HUES64 (cell line): Measurements from ENCODE around the gene CCDC85C.

Source experiments
- H3K27ac ChIP-seq: 2 replicates; pipeline ENCODE4 v1.7.0; 2013; ENCODE audit warnings: low read depth, low read length, inconsistent platforms
- H3K27me3 ChIP-seq: 2 replicates; pipeline ENCODE4 v1.6.1; 2013; ENCODE audit warnings: mild to moderate bottlenecking, low read length; ENCODE audit not compliant: insufficient read depth
- H3K36me3 ChIP-seq: 2 replicates; pipeline ENCODE4 v1.6.1; 2013; ENCODE audit warnings: mild to moderate bottlenecking, low read length; ENCODE audit not compliant: insufficient read depth
- H3K4me1 ChIP-seq: 2 replicates; pipeline ENCODE4 v1.6.1; 2013; ENCODE audit warnings: mild to moderate bottlenecking, low read length, moderate library complexity; ENCODE audit not compliant: insufficient read depth
- H3K4me3 ChIP-seq: 2 replicates; pipeline ENCODE4 v1.5.1; 2013; ENCODE audit warnings: mild to moderate bottlenecking, low read length, moderate library complexity
- H3K9ac ChIP-seq: 2 replicates; pipeline ENCODE4 v1.6.1; 2013; ENCODE audit warnings: mild to moderate bottlenecking, low read depth, low read length
- H3K9me3 ChIP-seq: 2 replicates; pipeline ENCODE4 v1.6.1; 2013; ENCODE audit warnings: low read depth, low read length; ENCODE audit not compliant: insufficient read depth
- WGBS: fragments of 150-250, 120-280 bp; methylation state at CpG from one replicate; pipeline ENCODE4 v1.1.7; 2013; ENCODE audit warnings: missing lambda C conversion rate; 5-methylcytosine and 5-hydroxymethylcytosine counted together

Gene CCDC85C

GRCh38 chr14:99542566-99542965 is 61.4 kb downstream of the CCDC85C start:
- 92% methylated on average over 13 of the region's 13 CpGs for WGBS
- H3K4me3 ChIP-seq, result no peak overlapping the region
- peaks cover 27% of the 10 kb centered on the region; the same call in 1 of the 2 replicates for H3K4me1 ChIP-seq
- no peak overlapping the region for H3K27ac ChIP-seq
- no peaks in the 10 kb centered on the region for H3K27me3 ChIP-seq
- H3K9ac ChIP-seq, result no peak overlapping the region
- no peaks in the 10 kb centered on the region for H3K36me3 ChIP-seq
- H3K9me3 ChIP-seq, result no peaks in the 10 kb centered on the region

- peaks cover 33% of the 10 kb centered on the region; the same call in 1 of the 2 replicates for H3K4me1 ChIP-seq
- H3K9me3 ChIP-seq, result no peaks in the 10 kb centered on the region
- WGBS, result 93% methylated on average over 18 of the region's 18 CpGs
- H3K9ac ChIP-seq, result no peak overlapping the region
- no peak overlapping the region for H3K27ac ChIP-seq
- no peaks in the 10 kb centered on the region for H3K27me3 ChIP-seq
- H3K36me3 ChIP-seq, result no peaks in the 10 kb centered on the region
- no peak overlapping the region for H3K4me3 ChIP-seq
These were observed 62.1 kb downstream of the CCDC85C start for GRCh38 chr14:99541677-99542470.

- no peak overlapping the region for H3K27ac ChIP-seq
- peaks cover 28% of the 10 kb centered on the region; the same call in 1 of the 2 replicates for H3K4me1 ChIP-seq
- H3K36me3 ChIP-seq, result no peaks in the 10 kb centered on the region
- no peaks in the 10 kb centered on the region for H3K27me3 ChIP-seq
- WGBS, result 92% methylated on average over 9 of the region's 10 CpGs
- H3K4me3 ChIP-seq, result no peak overlapping the region
- no peaks in the 10 kb centered on the region for H3K9me3 ChIP-seq
- H3K9ac ChIP-seq, result no peak overlapping the region
These were observed 62.8 kb downstream of the CCDC85C start for GRCh38 chr14:99541211-99541610.

GRCh38 chr14:99540196-99541032 is 63.6 kb downstream of the CCDC85C start:
- Histone ChIP-seq H3K36me3 (no peaks in the 10 kb centered on the region), H3K4me1 (peaks cover 20% of the 10 kb centered on the region; the same call in 1 of the 2 replicates), H3K9ac (no peak overlapping the region), H3K27me3 (no peaks in the 10 kb centered on the region), H3K4me3 (no peak overlapping the region), H3K27ac (no peak overlapping the region), H3K9me3 (no peaks in the 10 kb centered on the region)
- 78% methylated on average over 13 of the region's 15 CpGs for WGBS

- Histone ChIP-seq H3K4me1 (peaks cover 23% of the 10 kb centered on the region; the same call in 1 of the 2 replicates), H3K27me3 (no peaks in the 10 kb centered on the region), H3K9ac (no peak overlapping the region), H3K27ac (no peak overlapping the region), H3K36me3 (no peaks in the 10 kb centered on the region), H3K9me3 (no peaks in the 10 kb centered on the region), H3K4me3 (no peak overlapping the region)
- 94% methylated on average over 9 of the region's 9 CpGs for WGBS
These were observed 64.5 kb downstream of the CCDC85C start for GRCh38 chr14:99539491-99539890.

- Histone ChIP-seq H3K4me1 (peaks cover 27% of the 10 kb centered on the region; the same call in 1 of the 2 replicates), H3K9me3 (no peaks in the 10 kb centered on the region), H3K9ac (no peak overlapping the region), H3K27me3 (no peaks in the 10 kb centered on the region), H3K27ac (no peak overlapping the region), H3K36me3 (no peaks in the 10 kb centered on the region), H3K4me3 (no peak overlapping the region)
- 80% methylated on average over 5 of the region's 5 CpGs for WGBS
These were observed 65.3 kb downstream of the CCDC85C start for GRCh38 chr14:99538733-99539132.

- no peak overlapping the region for H3K9ac ChIP-seq
- 65% methylated on average over 9 of the region's 9 CpGs for WGBS
These were observed 65.7 kb downstream of the CCDC85C start for GRCh38 chr14:99538275-99538674.

GRCh38 chr14:99537399-99537798 is 66.6 kb downstream of the CCDC85C start:
- WGBS, result 62% methylated on average over 6 of the region's 6 CpGs
- Histone ChIP-seq H3K9me3 (no peaks in the 10 kb centered on the region), H3K4me3 (no peak overlapping the region), H3K27ac (no peak overlapping the region), H3K9ac (no peak overlapping the region), H3K36me3 (no peaks in the 10 kb centered on the region), H3K27me3 (no peaks in the 10 kb centered on the region), H3K4me1 (peaks cover 27% of the 10 kb centered on the region; the same call in 1 of the 2 replicates)

More at GRCh38 chr14:99538275-99538674, 65.7 kb downstream of the CCDC85C start:
- H3K9me3 ChIP-seq, result no peaks in the 10 kb centered on the region
- H3K27me3 ChIP-seq, result no peaks in the 10 kb centered on the region
- no peak overlapping the region for H3K27ac ChIP-seq
- no peaks in the 10 kb centered on the region for H3K36me3 ChIP-seq
- H3K4me1 ChIP-seq, result peaks cover 27% of the 10 kb centered on the region; the same call in 1 of the 2 replicates
- H3K4me3 ChIP-seq, result no peak overlapping the region

- H3K4me1 ChIP-seq, result peaks cover 32% of the 10 kb centered on the region
- no peak overlapping the region for H3K27ac ChIP-seq
- H3K9me3 ChIP-seq, result no peaks in the 10 kb centered on the region
- 93% methylated on average over 24 of the region's 24 CpGs for WGBS
- no peaks in the 10 kb centered on the region for H3K36me3 ChIP-seq
- no peaks in the 10 kb centered on the region for H3K27me3 ChIP-seq
- H3K9ac ChIP-seq, result no peak overlapping the region
- no peak overlapping the region for H3K4me3 ChIP-seq
These were observed 67.9 kb downstream of the CCDC85C start for GRCh38 chr14:99535908-99536778.

GRCh38 chr14:99535448-99535847 is 68.6 kb downstream of the CCDC85C start:
- Histone ChIP-seq H3K9me3 (no peaks in the 10 kb centered on the region), H3K4me3 (no peak overlapping the region), H3K9ac (no peak overlapping the region), H3K4me1 (peaks cover 39% of the 10 kb centered on the region), H3K36me3 (no peaks in the 10 kb centered on the region), H3K27ac (no peak overlapping the region), H3K27me3 (no peaks in the 10 kb centered on the region)
- WGBS, result 88% methylated on average over 8 of the region's 8 CpGs
